GM18517 (cell line): Measurements from ENCODE around the gene TAF11L2.
"Not testable (repeated sequence)": the region's sequence is repeated elsewhere in the genome, so short reads cannot be mapped to it uniquely, and the experiment has no call there.

Experiments used
- ATAC-seq: cut with Tn5 transposase; IDR thresholded peaks from one replicate; pipeline ENCODE4 v1.9.1; 2021; ENCODE audit warnings: mild to moderate bottlenecking, moderate library complexity; ENCODE audit not compliant: unreplicated experiment

Gene TAF11L2

GRCh38 chr5:17524935-17525334, 26.9 kb downstream of the TAF11L2 start, which contains the start of gene TAF11L5:
Gene TAF11L5 (plus strand): TSS chr5:17525235.
- not testable (repeated sequence) for ATAC-seq

- not testable (repeated sequence) for ATAC-seq
These were observed 28.5 kb downstream of the TAF11L2 start for GRCh38 chr5:17526504-17526903.

GRCh38 chr5:17528369-17528768, 30.3 kb downstream of the TAF11L2 start, which contains the start of gene TAF11L6:
Gene TAF11L6 (plus strand): TSS chr5:17528669.
- not testable (repeated sequence) for ATAC-seq
